K562 (cell line): ENCODE data around the gene FAM25A. TPM values are rescaled to one million over a fixed set of nuclear protein-coding genes. Genes with fewer than 3 reads are reported as not detected.
"Not testable (repeated sequence)": the region's sequence is repeated elsewhere in the genome, so short reads cannot be mapped to it uniquely, and the experiment has no call there.

Experiments
- ATF3 ChIP-seq, 2 experiments: fragments of 450-650 bp in 1 of 2; sonication (generic) in 1 of 2; formaldehyde crosslinking in 1 of 2; IDR thresholded peaks in 1 of 2; conservative IDR thresholded peaks in 1 of 2; 2 replicates each; pipeline versions ENCODE4 v1.6.1 to v1.8.1; 2016 to 2023; ENCODE audit warnings: mild to moderate bottlenecking in 2 of 2, moderate library complexity in 2 of 2, inconsistent platforms in 1 of 2, missing genetic modification reagents in 1 of 2
- CBFA2T3 ChIP-seq: fragments of 450-650 bp; IDR thresholded peaks from 2 replicates; pipeline ENCODE4 v1.6.1; 2017
- DPF2 ChIP-seq: fragments of 450-650 bp; IDR thresholded peaks from 2 replicates; pipeline ENCODE4 v1.6.1; 2016
- ELF1 ChIP-seq: fragments of 200-800 bp; sonication (Bioruptor generic); IDR thresholded peaks from 2 replicates; pipeline ENCODE4 v1.6.1; 2016; ENCODE audit warnings: missing genetic modification characterization, missing compliant biosample characterization
- EP300 ChIP-seq: IDR thresholded peaks from 2 replicates; pipeline ENCODE4 v1.6.1; 2012; ENCODE audit warnings: low read length, improper control_type of control experiment
- FOSL1 ChIP-seq: fragments of 200-800 bp; sonication (Bioruptor generic); conservative IDR thresholded peaks from 2 replicates; pipeline ENCODE4 v1.6.1; 2016; ENCODE audit warnings: missing genetic modification characterization, missing compliant biosample characterization
- GABPA ChIP-seq: fragments of 200-800 bp; sonication (Bioruptor generic); conservative IDR thresholded peaks from 2 replicates; pipeline ENCODE4 v1.6.1; 2016; ENCODE audit warnings: low read depth, missing genetic modification characterization, missing compliant biosample characterization
- LEF1 ChIP-seq: fragments of 450-650 bp; IDR thresholded peaks from 2 replicates; pipeline ENCODE4 v1.6.1; 2016; ENCODE audit warnings: mild to moderate bottlenecking
- NRF1 ChIP-seq, 2 experiments: fragments of 450-650 bp; IDR thresholded peaks in 1 of 2; conservative IDR thresholded peaks in 1 of 2; 2 replicates each; pipeline ENCODE4 v1.6.1; 2014; ENCODE audit warnings: mild to moderate bottlenecking in 2 of 2
- REST ChIP-seq, 2 experiments: fragments of 450-650 bp; formaldehyde crosslinking in 1 of 2; IDR thresholded peaks; 2 replicates each; pipeline versions ENCODE4 v1.4.0 to v1.6.1; 2014 to 2020; ENCODE audit warnings: mild to moderate bottlenecking in 2 of 2, borderline replicate concordance in 1 of 2, low read depth in 1 of 2
- SMARCC2 ChIP-seq: fragments of 450-650 bp; IDR thresholded peaks from 2 replicates; pipeline ENCODE4 v1.6.1; 2017; ENCODE audit warnings: antibody characterized with exemption, moderate library complexity, mild to moderate bottlenecking, low read depth
- SMARCE1 ChIP-seq: fragments of 450-650 bp; IDR thresholded peaks from 2 replicates; pipeline ENCODE4 v1.7.1; 2016; ENCODE audit warnings: mild to moderate bottlenecking
- TAF7 ChIP-seq: fragments of 450-650 bp; IDR thresholded peaks from 2 replicates; pipeline ENCODE4 v1.6.1; 2016; ENCODE audit warnings: missing genetic modification characterization, missing compliant biosample characterization
- ZNF384 ChIP-seq: IDR thresholded peaks from 2 replicates; pipeline ENCODE4 v1.6.1; 2012; ENCODE audit warnings: low read depth, low read length, improper control_type of control experiment
- polyA plus RNA-seq, 8 experiments: library from polyadenylated mRNA; depleted of rRNA in 4 of 8; stranded (reverse) in 5 of 8; unstranded in 3 of 8; fragments of >200 nt; fragmentation: Nextera tagmentation in 2 of 8; fragmentation: Illumina TruSeq in 1 of 8; extraction: Ambion mirVana in 2 of 8; extraction: Trizol in 1 of 8; gene quantifications; 2 replicates each; pipeline versions ENCODE4 v1.2.1 to v1.2.3, GENCODE V29; 2011 to 2014; ENCODE audit warnings: inconsistent platforms in 1 of 8, missing spikeins in 1 of 8
- total RNA-seq, 7 experiments: library from RNA; depleted of rRNA in 6 of 7; stranded (reverse); fragments of >200 nt in 6 of 7; fragmentation: Illumina TruSeq in 2 of 7; extraction: Trizol in 2 of 7; gene quantifications; 2 replicates each; pipeline versions ENCODE4 v1.2.1 to v1.2.3, GENCODE V29; 2011 to 2021; ENCODE audit warnings: low replicate concordance in 1 of 7

Gene FAM25A
- total and polyA plus RNA-seq, 9 of the 15 experiments (the other 6 are each of a cell fraction or from before 2014, with no cell fraction given), result not detected

- TF ChIP-seq REST (IDR thresholded peaks at IDR 0.05; ENCODE audit: borderline replicate concordance) (peak; percentile 6; the same call in 1 of the 2 replicates), SMARCC2 (peak; percentile 83), FOSL1 (tag) (peak; percentile 90), SMARCE1 (peak; percentile 89), DPF2 (peak; percentile 83), ZNF384 (peak; percentile 86), NRF1 (conservative IDR thresholded peaks at IDR 0.05 in 1 of 2, IDR thresholded peaks at IDR 0.05 in 1 of 2) (peak in 1 of 2 experiments; percentile 40; a peak in 1 of 4 replicates), ELF1 (tag) (peak; percentile 51), TAF7 (tag) (0 out of 2 replicates have a peak, but pooled peaks have one; percentile 24), GABPA (tag) (peak; percentile 47; the same call in 1 of the 2 replicates), ATF3 (IDR thresholded peaks at IDR 0.05) (peak; percentile 64; the same call in 1 of the 2 replicates), CBFA2T3 (0 out of 2 replicates have a peak, but pooled peaks have one; percentile 3), EP300 (peak; percentile 34; the same call in 1 of the 2 replicates), LEF1 (0 out of 2 replicates have a peak, but pooled peaks have one; percentile 32)
- TF ChIP-seq REST (CRISPR knock-in tag; IDR thresholded peaks at IDR 0.05; ENCODE audit: low read depth); ATF3 (CRISPR knock-in tag; conservative IDR thresholded peaks at IDR 0.05): not testable (repeated sequence)
- TF ChIP-seq, all 486 proteins: peak for 25; not testable (repeated sequence) for 461
Measured at GRCh38 chr10:87025285-87025958, 5.3 kb downstream of the FAM25A start (continued).
